GM18907 (cell line): ENCODE results near the gene HCFC2.
A peak's percentile ranks its signal among the peaks of the same experiment; 100 is the strongest.

Source experiments
- ATAC-seq: cut with Tn5 transposase; IDR thresholded peaks from one replicate; pipeline ENCODE4 v1.9.1; 2021; ENCODE audit warnings: mild to moderate bottlenecking, moderate library complexity; ENCODE audit not compliant: unreplicated experiment

The HCFC2 gene

GRCh38 chr12:104056419-104056972, 7.8 kb upstream of the HCFC2 start:
- no peak for ATAC-seq

- no peak for ATAC-seq
Observed at GRCh38 chr12:104057771-104058197, 6.5 kb upstream of the HCFC2 start.

- no peak for ATAC-seq
Observed at GRCh38 chr12:104058802-104059201, 5.5 kb upstream of the HCFC2 start.

GRCh38 chr12:104059963-104060362, 4.4 kb upstream of the HCFC2 start:
- no peak for ATAC-seq

DNA sequence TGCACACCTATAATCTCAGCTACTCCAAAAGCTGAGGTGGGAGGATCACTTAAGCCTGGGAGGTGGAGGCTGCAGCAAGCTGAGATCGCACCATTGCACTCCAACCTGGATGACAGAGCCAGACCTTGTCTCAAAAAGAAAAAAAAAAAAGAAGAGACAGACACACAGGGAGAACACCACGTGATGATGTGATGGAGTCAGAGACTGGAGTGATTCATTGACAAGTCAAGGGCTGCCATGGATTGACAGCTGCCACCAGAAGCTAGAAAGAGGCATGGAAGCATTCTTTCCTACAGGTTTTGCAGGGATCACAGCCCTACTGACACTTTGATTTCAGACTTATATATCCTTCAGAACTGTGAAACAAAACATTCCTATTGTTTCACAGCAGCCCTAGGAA, 3.5 kb upstream of the HCFC2 start:
- ATAC-seq, result no peak

GRCh38 chr12:104063712-104064030, 660 bp upstream of the HCFC2 start:
- peak; percentile 41 for ATAC-seq

- peak; percentile 12 for ATAC-seq
Observed at GRCh38 chr12:104064842-104065427, 604 bp downstream of the HCFC2 start.

GRCh38 chr12:104072099-104072498, 7.8 kb downstream of the HCFC2 start:
- no peak for ATAC-seq

- no peak for ATAC-seq
Observed at GRCh38 chr12:104073699-104074098, 9.4 kb downstream of the HCFC2 start.

- no peak for ATAC-seq
Observed at GRCh38 chr12:104079024-104079423, 14.7 kb downstream of the HCFC2 start.

DNA sequence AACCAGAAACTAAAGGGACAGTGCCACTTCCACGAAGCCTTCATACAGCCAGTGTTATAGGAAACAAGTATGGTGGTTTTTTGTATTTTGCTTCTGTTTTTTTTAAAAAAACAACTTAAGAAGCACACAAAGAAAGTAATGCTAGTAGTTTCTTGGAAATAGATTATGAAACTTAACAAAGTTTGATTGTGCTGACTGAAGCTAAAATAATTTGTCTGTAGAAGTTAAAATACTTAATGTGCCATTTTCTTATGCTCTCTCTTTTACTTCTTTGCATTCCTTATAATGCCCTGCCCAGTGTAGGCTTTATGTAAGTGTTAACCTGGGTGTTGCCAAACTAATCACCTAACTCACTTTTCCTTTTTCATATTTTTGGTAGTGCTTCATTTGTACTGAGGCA, 16.4 kb downstream of the HCFC2 start:
- ATAC-seq, result no peak

DNA sequence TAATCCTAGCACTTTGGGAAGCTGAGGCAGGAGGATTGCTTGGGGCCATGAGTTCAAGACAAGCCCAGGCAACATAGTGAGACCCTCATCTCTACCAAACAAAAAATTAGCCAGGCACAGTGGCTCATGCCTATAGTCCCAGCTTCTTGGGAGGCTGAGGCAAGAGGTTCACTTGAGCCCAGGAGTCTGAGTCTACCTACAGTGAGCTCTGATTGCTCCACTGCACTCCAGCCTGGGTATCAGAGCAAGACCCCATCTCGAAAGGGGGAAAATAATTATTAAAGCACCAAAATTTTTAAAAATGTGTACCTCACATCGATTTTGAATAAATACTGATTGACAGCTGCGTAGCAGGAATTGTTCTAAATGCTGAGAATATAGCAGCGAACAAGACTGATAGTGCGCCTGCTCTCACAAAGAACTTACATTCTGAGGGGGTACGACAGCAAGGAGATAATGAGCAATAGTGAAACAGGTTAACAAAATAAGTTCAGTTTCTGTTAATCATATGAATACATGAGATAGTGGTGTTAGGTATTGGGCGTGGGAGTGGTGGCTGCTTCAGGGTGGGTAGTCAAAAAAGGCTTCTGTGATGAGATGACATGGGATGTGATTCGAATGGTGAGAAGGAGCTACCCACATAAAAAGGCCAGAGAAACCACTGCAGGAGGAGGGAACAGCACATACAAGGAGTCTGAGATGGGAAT, 19.6 kb downstream of the HCFC2 start:
- ATAC-seq, result peak; percentile 80

- ATAC-seq, result no peak
Observed at GRCh38 chr12:104090685-104091084, 26.4 kb downstream of the HCFC2 start.

DNA sequence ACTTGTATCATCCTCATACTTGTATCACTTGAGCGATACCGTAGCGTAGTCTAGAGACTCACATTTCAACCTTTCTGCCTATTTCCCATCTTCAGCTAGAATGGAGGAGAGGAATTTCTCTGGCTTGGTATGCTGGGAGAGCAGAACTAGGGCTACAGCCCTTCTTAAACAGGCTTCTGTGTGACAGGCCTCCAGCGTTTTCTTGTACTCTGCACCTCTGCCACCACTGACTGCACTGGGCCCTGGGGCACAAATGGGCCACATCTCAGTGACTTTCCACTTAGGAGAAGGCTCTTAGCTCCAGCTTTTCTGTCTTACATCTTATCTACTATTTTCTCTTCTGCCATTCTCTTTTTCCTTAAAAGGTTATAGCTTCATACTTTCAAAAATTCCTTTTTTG, 26.8 kb downstream of the HCFC2 start:
- no peak for ATAC-seq

GRCh38 chr12:104094284-104094683, 30.0 kb downstream of the HCFC2 start:
- no peak for ATAC-seq

DNA sequence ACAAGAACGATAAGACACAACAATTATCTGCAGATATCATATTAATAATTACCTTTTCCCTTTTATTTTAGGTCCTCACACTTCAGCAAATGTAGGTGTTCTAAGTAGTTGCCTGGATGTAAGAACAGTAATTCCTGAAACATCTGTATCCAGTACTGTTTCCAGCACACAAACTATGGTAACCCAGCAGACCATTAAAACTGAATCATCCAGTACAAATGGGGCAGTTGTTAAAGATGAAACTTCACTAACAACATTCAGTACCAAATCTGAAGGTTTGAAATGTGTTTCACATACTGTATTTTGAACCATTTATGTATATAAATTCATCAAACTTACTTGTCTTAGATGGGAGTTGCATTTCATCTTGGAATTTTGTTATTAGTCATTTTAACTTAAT, 31.0 kb downstream of the HCFC2 start:
- ATAC-seq, result no peak

DNA sequence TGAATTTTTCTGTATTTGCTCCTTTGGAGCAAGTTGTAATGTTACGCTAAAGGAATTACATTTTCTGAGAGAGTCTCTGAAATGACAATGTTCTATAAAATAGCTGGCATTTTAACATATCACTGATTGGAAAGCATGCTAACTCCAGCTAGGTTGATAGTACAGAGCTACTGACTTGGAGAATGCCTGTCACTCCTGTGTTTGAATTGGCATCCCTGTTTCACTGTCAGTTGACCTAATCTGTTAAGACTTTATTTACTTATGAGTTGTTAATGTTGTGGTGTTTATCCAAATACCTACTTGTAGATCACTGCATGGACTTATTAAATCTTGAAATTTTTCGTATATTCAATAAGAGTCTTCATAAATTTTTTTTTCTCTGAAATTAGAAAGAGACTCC, 33.6 kb downstream of the HCFC2 start:
- no peak for ATAC-seq

GRCh38 chr12:104105461-104105860, 41.1 kb downstream of the HCFC2 start:
- ATAC-seq, result no peak

DNA sequence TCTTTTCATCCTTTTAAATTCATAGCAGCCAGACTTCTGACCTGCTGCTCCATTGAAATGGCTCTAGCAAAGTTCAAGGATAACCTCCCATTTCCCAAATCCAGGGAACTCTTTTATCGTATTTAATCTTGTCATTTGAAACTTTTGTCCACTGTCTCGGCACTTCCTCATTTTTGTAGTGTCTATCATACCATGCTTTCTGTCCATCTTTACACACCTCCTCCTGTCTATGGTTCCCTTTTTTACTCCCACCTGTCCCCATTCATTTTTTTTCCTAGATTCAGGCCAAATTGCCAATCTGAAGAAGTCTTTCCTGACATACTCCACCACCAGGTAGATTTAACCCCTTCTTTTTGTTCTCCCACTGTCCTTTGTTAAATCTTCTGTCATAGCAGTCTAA, 42.6 kb downstream of the HCFC2 start:
- ATAC-seq, result no peak

GRCh38 chr12:104108755-104109445, 44.6 kb downstream of the HCFC2 start:
- peak; percentile 67 for ATAC-seq

- ATAC-seq, result no peak
Observed at GRCh38 chr12:104109446-104110271, 45.3 kb downstream of the HCFC2 start.
